HEK293T (cell line): ENCODE measurements around the gene NRP1.

Source experiments
- ARNT ChIP-seq: fragments of 450-650 bp; IDR thresholded peaks from 2 replicates; pipeline ENCODE4 v1.6.1; 2017; ENCODE audit warnings: mild to moderate bottlenecking
- BHLHE40 ChIP-seq: fragments of 450-650 bp; IDR thresholded peaks from 2 replicates; pipeline ENCODE4 v1.6.1; 2016; ENCODE audit warnings: mild to moderate bottlenecking, moderate library complexity, borderline replicate concordance
- CTBP1 ChIP-seq: fragments of 450-650 bp; IDR thresholded peaks from 2 replicates; pipeline ENCODE4 v1.6.1; 2016; ENCODE audit warnings: borderline replicate concordance
- FOXK2 ChIP-seq: fragments of 450-650 bp; IDR thresholded peaks from 2 replicates; pipeline ENCODE4 v1.6.1; 2016; ENCODE audit warnings: mild to moderate bottlenecking
- FOXM1 ChIP-seq: fragments of 450-650 bp; IDR thresholded peaks from 2 replicates; pipeline ENCODE4 v1.6.1; 2017; ENCODE audit warnings: mild to moderate bottlenecking, borderline replicate concordance
- L3MBTL2 ChIP-seq: fragments of 450-650 bp; conservative IDR thresholded peaks from 2 replicates; pipeline ENCODE4 v1.6.1; 2016; ENCODE audit warnings: mild to moderate bottlenecking
- LEF1 ChIP-seq: fragments of 450-650 bp; IDR thresholded peaks from 2 replicates; pipeline ENCODE4 v1.6.1; 2017; ENCODE audit warnings: mild to moderate bottlenecking, borderline replicate concordance
- NFRKB ChIP-seq: fragments of 450-650 bp; IDR thresholded peaks from 2 replicates; pipeline ENCODE4 v1.6.1; 2016; ENCODE audit warnings: mild to moderate bottlenecking, moderate library complexity
- SP1 ChIP-seq: fragments of 450-650 bp; IDR thresholded peaks from 2 replicates; pipeline ENCODE4 v1.6.1; 2017
- SUZ12 ChIP-seq: fragments of 450-650 bp; IDR thresholded peaks from 2 replicates; pipeline ENCODE4 v1.6.1; 2016; ENCODE audit warnings: mild to moderate bottlenecking
- TARDBP ChIP-seq: fragments of 450-650 bp; IDR thresholded peaks from 2 replicates; pipeline ENCODE4 v1.6.1; 2016
- ZNF384 ChIP-seq: fragments of 450-650 bp; IDR thresholded peaks from 2 replicates; pipeline ENCODE4 v1.6.1; 2016
- TF ChIP-seq, protein P1 (sequence below): fragments of 450-650 bp; IDR thresholded peaks from 2 replicates; pipeline ENCODE4 v1.6.1; 2016

DNA sequence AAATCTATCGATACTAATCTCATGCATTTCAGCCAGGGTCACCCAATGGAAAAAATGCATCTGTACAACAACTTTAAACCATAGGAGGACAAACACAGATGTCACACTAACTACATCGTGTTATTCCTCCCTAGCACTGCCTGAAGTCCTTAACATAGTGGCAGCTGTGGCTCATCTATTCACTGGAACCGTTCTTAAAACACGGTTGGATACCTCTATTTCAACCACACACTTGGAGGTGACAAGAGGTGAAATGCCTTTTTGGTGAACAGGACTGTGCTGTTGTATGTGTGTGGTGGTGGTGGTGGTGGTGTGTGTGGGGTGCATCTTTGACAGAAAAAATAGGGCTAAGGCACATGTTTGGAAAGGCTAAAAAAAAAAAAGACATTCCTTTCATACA, 93.1 kb downstream of the NRP1 start:
- TF ChIP-seq SP1 (no peak), ARNT (no peak), CTBP1 (no peak), LEF1 (no peak), NFRKB (no peak), FOXK2 (no peak), L3MBTL2 (no peak), SUZ12 (no peak), BHLHE40 (no peak), FOXM1 (no peak), ZNF384 (no peak), TARDBP (no peak)
- TF ChIP-seq, protein P1, sequence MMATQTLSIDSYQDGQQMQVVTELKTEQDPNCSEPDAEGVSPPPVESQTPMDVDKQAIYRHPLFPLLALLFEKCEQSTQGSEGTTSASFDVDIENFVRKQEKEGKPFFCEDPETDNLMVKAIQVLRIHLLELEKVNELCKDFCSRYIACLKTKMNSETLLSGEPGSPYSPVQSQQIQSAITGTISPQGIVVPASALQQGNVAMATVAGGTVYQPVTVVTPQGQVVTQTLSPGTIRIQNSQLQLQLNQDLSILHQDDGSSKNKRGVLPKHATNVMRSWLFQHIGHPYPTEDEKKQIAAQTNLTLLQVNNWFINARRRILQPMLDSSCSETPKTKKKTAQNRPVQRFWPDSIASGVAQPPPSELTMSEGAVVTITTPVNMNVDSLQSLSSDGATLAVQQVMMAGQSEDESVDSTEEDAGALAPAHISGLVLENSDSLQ = no peak
